Tibial artery (tissue), 4 donors: Measurements from ENCODE around the gene MICAL2.

Source experiments
- DNase-seq, 2 donors: peaks; one replicate each; pipeline ENCODE4 v3.0.0-alpha.2; 2019
- H3K27ac ChIP-seq, 2 donors: fragments of 200-600 bp; sonication (generic) in 1 of 2; 1 replicate in 1 of 2; 2 replicates in 1 of 2; pipeline ENCODE4 v1.5.1; 2018 to 2019; ENCODE audit warnings: mild to moderate bottlenecking in 1 of 2
- H3K27me3 ChIP-seq, 2 donors: fragments of 200-600 bp; sonication (generic) in 1 of 2; one replicate each; pipeline versions ENCODE4 v1.5.1 to v1.6.0; 2016 to 2019
- H3K36me3 ChIP-seq, 3 donors: fragments of 200-600 bp; sonication (generic) in 2 of 3; one replicate each; pipeline ENCODE4 v1.5.1; 2016 to 2019; ENCODE audit warnings: mild to moderate bottlenecking in 2 of 3
- H3K4me1 ChIP-seq, 4 donors: fragments of 200-600 bp; sonication (generic) in 2 of 4; 1 replicate in 3 of 4; 2 replicates in 1 of 4; pipeline ENCODE4 v1.5.1; 2016 to 2019
- H3K4me3 ChIP-seq, 2 donors: fragments of 200-600 bp; sonication (generic) in 1 of 2; 1 replicate in 1 of 2; 2 replicates in 1 of 2; pipeline ENCODE4 v1.5.1; 2018 to 2019; ENCODE audit warnings: mild to moderate bottlenecking in 2 of 2
- H3K9me3 ChIP-seq, 3 donors: fragments of 200-600 bp; sonication (generic) in 1 of 3; one replicate each; pipeline ENCODE4 v1.5.1; 2016 to 2019
- intact Hi-C: fragments of 100-400 bp; cut with DNase I; formaldehyde crosslinking; loops from one replicate; pipeline ENCODE4 v1.15.0; 2023; ENCODE audit warnings: low total_unique reads
- TF ChIP-seq, protein P1 (sequence below), 2 experiments: fragments of 200-600 bp in 1 of 2; fragments of 450-650 bp in 1 of 2; IDR thresholded peaks; one replicate each; pipeline ENCODE4 v1.5.1; 2017 to 2019; ENCODE audit warnings: antibody characterized with exemption in 2 of 2, mild to moderate bottlenecking in 1 of 2, moderate library complexity in 1 of 2

MICAL2 gene

DNA sequence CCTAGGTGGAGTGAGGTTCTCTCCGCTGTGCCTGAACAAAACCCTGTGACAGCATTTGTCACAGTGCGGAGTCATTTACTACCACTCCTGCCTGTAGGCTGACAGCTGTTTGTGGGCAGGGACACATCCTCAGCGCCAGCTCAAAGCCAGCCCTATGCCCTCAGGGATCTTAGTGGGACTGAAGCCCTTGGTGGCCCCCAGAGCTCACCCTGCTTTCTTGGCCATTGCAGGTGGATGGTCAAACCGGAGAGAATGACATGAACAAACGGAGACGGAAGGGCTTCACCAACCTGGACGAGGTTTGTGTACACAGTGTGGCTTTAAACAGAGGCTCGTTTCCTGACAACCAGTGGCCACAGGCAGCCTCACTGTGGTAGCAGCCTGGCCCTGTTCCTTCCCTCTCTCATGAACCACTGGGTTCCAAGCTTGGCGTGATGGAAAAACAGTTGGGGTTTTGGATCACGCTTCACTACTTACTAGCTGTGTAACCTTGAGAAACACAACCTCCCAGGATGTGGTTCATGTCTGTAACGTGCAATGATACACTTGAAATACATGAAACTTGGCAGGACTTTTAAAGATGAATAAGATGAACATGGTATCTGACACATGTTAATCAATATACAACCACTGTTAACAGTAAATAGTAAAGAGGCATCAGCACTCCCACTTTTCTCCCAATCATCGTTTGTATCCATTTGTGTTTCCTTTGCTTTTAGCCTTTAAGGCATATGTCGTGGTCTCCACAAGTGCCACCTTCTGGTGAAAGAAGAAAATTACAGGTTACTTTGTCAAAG lies 125.8 kb downstream of the MICAL2 start:
- peaks cover 43 to 47% (median 44%) of the 10 kb centered on the region in 3 donors for H3K36me3 ChIP-seq
- H3K9me3 ChIP-seq = no peaks in the 10 kb centered on the region
- intact Hi-C loops = loop anchor here (2.0 to 10.0 kb wide), 2 partner anchors 71 to 127 kb away; no protein-coding TSS in a partner anchor
- peak overlapping the region; percentile 77 to 86 for H3K27ac ChIP-seq
- H3K27me3 ChIP-seq = no peaks in the 10 kb centered on the region
- peak; percentile 64 to 79 for DNase-seq
- TF ChIP-seq, protein P1, sequence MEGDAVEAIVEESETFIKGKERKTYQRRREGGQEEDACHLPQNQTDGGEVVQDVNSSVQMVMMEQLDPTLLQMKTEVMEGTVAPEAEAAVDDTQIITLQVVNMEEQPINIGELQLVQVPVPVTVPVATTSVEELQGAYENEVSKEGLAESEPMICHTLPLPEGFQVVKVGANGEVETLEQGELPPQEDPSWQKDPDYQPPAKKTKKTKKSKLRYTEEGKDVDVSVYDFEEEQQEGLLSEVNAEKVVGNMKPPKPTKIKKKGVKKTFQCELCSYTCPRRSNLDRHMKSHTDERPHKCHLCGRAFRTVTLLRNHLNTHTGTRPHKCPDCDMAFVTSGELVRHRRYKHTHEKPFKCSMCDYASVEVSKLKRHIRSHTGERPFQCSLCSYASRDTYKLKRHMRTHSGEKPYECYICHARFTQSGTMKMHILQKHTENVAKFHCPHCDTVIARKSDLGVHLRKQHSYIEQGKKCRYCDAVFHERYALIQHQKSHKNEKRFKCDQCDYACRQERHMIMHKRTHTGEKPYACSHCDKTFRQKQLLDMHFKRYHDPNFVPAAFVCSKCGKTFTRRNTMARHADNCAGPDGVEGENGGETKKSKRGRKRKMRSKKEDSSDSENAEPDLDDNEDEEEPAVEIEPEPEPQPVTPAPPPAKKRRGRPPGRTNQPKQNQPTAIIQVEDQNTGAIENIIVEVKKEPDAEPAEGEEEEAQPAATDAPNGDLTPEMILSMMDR (IDR thresholded peaks at IDR 0.05) = peak; percentile 68 to 82
- H3K4me3 ChIP-seq = no peak overlapping the region
- H3K4me1 ChIP-seq = peaks cover 6 to 91% (median 59%) of the 10 kb centered on the region in 4 donors

DNA sequence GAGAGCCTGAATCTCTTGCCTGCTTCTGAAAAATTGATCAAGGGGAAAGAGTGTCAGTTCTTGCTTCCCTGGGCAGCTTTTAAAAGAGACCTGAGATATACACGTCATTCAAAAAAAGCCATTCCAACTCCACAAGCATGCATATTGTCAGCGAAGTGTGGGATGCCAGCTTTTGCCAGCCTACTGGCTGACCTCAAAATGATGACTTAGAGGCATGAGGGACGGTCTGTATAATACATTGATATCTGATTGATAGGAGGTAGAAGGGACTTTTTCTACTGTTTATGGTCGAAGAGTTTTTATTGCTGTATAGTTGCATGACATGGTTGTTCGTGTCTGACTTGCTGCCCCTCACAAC lies 126.3 kb downstream of the MICAL2 start:
- intact Hi-C loops = loop anchor here (10.0 kb wide), 1 partner anchor 72 kb away; no protein-coding TSS in a partner anchor
- TF ChIP-seq, protein P1 (IDR thresholded peaks at IDR 0.05) = peak in 1 of 2 experiments; percentile 3

DNA sequence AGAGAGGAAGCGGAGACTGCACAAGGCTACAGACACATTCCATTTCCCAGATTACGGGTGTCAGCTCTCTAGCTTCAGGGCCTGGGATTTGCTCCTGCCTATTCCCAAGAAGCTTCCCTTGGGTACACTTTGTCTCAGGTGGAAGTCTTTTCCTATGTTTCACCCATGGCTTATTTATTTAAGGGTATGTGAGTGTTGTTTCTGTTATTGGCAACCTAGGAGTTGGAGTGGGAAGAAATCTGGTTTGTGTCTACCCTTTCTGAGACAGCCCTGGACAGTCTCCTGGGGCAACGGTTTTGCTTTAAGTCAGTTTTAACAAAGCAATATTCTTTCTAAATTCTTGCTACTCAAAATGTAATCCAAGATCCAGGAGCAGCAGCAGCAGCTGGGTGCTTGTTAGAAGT lies 127.0 kb downstream of the MICAL2 start:
- H3K4me1 ChIP-seq = peaks cover 6 to 89% (median 54%) of the 10 kb centered on the region in 4 donors
- H3K4me3 ChIP-seq = no peak overlapping the region
- H3K9me3 ChIP-seq = no peaks in the 10 kb centered on the region
- intact Hi-C loops = loop anchor here (10.0 kb wide), 1 partner anchor 73 kb away; no protein-coding TSS in a partner anchor
- peaks cover 43 to 50% (median 46%) of the 10 kb centered on the region in 3 donors for H3K36me3 ChIP-seq
- peak overlapping the region; percentile 77 to 86 for H3K27ac ChIP-seq
- TF ChIP-seq, protein P1 (IDR thresholded peaks at IDR 0.05) = no peak
- H3K27me3 ChIP-seq = no peaks in the 10 kb centered on the region
- DNase-seq = no peak

More for the DNA sequence above, 126.3 kb downstream of the MICAL2 start:
- no peaks in the 10 kb centered on the region for H3K9me3 ChIP-seq
- peak overlapping the region; percentile 77 to 86 for H3K27ac ChIP-seq
- no peak overlapping the region for H3K4me3 ChIP-seq
- no peak for DNase-seq
- H3K27me3 ChIP-seq = no peaks in the 10 kb centered on the region
- peaks cover 43 to 47% (median 44%) of the 10 kb centered on the region in 3 donors for H3K36me3 ChIP-seq
- H3K4me1 ChIP-seq = peaks cover 6 to 89% (median 57%) of the 10 kb centered on the region in 4 donors

DNA sequence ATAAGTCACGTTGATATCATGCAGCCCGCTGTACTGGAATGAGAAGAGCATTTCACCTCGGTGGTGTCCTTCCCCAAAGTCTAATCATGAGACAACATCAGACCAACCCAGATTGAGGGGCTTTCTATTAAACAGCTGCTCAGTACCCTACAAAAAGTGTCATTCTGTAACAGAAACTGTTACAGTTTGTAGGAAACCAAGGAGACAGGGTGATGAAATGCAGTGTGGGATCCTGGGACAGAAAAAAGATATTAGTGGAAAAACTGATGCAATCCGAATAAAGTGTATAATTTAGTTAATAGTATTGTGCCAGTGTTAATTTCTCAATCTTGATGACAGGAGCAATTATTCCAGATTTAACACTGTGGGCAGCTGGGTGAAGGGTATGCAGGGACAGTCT lies 128.0 kb downstream of the MICAL2 start:
- TF ChIP-seq, protein P1 (IDR thresholded peaks at IDR 0.05) = no peak
- no peak for DNase-seq
- Histone ChIP-seq H3K36me3 (peaks cover 48 to 56% (median 53%) of the 10 kb centered on the region in 3 donors), H3K4me1 (peaks cover 6 to 89% (median 51%) of the 10 kb centered on the region in 4 donors), H3K27me3 (no peaks in the 10 kb centered on the region), H3K4me3 (no peak overlapping the region), H3K27ac (peak overlapping the region; percentile 77 to 86), H3K9me3 (no peaks in the 10 kb centered on the region)
- intact Hi-C loops = loop anchor here (10.0 kb wide), 1 partner anchor 74 kb away; no protein-coding TSS in a partner anchor

DNA sequence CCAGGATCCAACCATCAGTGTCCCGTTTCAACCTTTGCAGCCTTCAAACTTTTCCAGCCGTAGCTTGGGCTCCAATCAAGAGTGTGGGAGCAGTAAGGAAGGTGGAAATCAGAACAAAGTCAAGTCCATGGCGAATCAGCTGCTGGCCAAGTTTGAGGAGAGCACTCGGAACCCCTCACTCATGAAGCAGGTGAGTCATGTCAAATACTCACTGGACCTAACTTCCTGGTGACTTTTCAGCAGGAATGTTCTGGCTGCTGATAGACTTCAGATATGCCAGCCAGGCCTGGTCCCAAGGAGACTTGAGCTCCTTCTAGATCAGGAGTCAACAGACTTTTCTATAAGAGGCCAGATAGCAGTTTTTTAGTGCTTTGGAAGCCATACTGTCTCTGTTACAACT lies 129.0 kb downstream of the MICAL2 start:
- peaks cover 51 to 62% (median 59%) of the 10 kb centered on the region in 3 donors for H3K36me3 ChIP-seq
- no peaks in the 10 kb centered on the region for H3K27me3 ChIP-seq
- DNase-seq = no peak
- no peak overlapping the region for H3K4me3 ChIP-seq
- intact Hi-C loops = loop anchor here (10.0 kb wide), 1 partner anchor 75 kb away; no protein-coding TSS in a partner anchor
- TF ChIP-seq, protein P1 (IDR thresholded peaks at IDR 0.05) = no peak
- no peaks in the 10 kb centered on the region for H3K9me3 ChIP-seq
- H3K27ac ChIP-seq = peak overlapping the region; percentile 77 to 86
- peaks cover 6 to 89% (median 49%) of the 10 kb centered on the region in 4 donors for H3K4me1 ChIP-seq
